Mammary epithelial cell (primary cell): ENCODE data around the gene TNPO2.

Experiments used
- CTCF ChIP-seq, 2 donors: IDR thresholded peaks in 1 of 2; conservative IDR thresholded peaks in 1 of 2; 2 replicates each; pipeline ENCODE4 v1.5.1; 2011 to 2012; ENCODE audit warnings: inconsistent platforms in 2 of 2, low read length in 2 of 2, mild to moderate bottlenecking in 2 of 2, control low read depth in 1 of 2, low read depth in 1 of 2; ENCODE audit not compliant: insufficient read depth in 1 of 2; ENCODE audit errors: extremely low read depth in 1 of 2
- EZH2 ChIP-seq: IDR thresholded peaks from 2 replicates; pipeline ENCODE4 v1.6.1; 2012; ENCODE audit warnings: low read length, inconsistent platforms, borderline replicate concordance

DNA sequence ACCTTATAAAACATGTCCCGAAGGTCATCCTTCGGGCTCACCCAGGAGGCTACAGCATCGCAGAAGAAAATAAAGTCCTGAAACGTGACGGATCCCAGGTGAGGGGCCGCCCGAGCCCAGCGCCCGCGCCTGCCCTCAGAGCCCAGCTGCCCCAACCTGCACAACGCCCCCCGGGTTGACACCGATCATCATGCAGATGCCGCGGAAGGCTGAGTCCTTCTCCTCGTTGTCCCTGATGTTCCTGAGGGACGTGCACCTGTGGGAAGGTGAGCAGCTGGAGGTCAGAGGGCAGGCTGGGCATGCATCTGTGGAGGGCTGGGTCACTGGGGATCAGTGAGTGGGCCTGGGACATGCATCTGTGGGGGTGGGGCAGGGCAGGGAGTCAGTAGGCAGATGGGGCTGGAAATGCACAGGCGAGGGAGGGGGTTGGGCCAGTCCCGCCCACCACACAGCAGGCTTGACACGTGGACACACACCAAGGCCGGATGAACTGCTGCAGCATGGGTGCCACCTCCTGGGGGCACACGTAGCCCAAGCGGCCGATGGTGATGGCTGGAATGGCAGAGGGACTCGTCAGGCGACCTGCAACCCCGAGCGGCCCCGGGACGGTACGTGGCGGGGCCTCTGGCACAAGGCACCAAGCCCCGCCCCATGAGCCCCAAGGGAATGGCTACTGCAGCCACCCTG, 22.0 kb downstream of the TNPO2 start:
- TF ChIP-seq CTCF (conservative IDR thresholded peaks at IDR 0.05 in 1 of 2, IDR thresholded peaks at IDR 0.05 in 1 of 2; ENCODE audit: extremely low read depth in 1 of 2, insufficient read depth in 1 of 2, low read depth in 1 of 2, low read length in 2 of 2) = no peak
- TF ChIP-seq EZH2 = no peak
